Keratinocyte (primary cell): ENCODE data around the gene SLC23A2.

Experiments
- CTCF ChIP-seq, 3 experiments: IDR thresholded peaks in 1 of 3; conservative IDR thresholded peaks in 1 of 3; optimal IDR thresholded peaks in 1 of 3; 2 replicates in 2 of 3; 3 replicates in 1 of 3; pipeline versions ENCODE3 to v1.5.1; 2011; ENCODE audit warnings: low read length in 3 of 3, mild to moderate bottlenecking in 3 of 3, moderate library complexity in 2 of 3, control low read depth in 1 of 3, inconsistent platforms in 1 of 3; ENCODE audit not compliant: insufficient read depth in 2 of 3; ENCODE audit errors: extremely low read depth in 1 of 3
- EZH2 ChIP-seq: IDR thresholded peaks from one replicate; pipeline ENCODE4 v1.6.1; 2012; ENCODE audit warnings: inconsistent platforms, mild to moderate bottlenecking, low read length, moderate library complexity

GRCh38 chr20:4937407-4938319, 63.6 kb downstream of the SLC23A2 start:
- TF ChIP-seq CTCF (optimal IDR thresholded peaks at IDR 0.05 in 1 of 3, IDR thresholded peaks at IDR 0.05 in 1 of 3, conservative IDR thresholded peaks at IDR 0.05 in 1 of 3; ENCODE audit: extremely low read depth in 1 of 3, insufficient read depth in 2 of 3, low read length in 3 of 3) (no peak), EZH2 (no peak)
